HG03196 (cell line): ENCODE data around the gene APAF1.

ENCODE experiments used
- ATAC-seq: cut with Tn5 transposase; IDR thresholded peaks from one replicate; pipeline ENCODE4 v1.9.1; 2021; ENCODE audit not compliant: unreplicated experiment

APAF1 gene

DNA sequence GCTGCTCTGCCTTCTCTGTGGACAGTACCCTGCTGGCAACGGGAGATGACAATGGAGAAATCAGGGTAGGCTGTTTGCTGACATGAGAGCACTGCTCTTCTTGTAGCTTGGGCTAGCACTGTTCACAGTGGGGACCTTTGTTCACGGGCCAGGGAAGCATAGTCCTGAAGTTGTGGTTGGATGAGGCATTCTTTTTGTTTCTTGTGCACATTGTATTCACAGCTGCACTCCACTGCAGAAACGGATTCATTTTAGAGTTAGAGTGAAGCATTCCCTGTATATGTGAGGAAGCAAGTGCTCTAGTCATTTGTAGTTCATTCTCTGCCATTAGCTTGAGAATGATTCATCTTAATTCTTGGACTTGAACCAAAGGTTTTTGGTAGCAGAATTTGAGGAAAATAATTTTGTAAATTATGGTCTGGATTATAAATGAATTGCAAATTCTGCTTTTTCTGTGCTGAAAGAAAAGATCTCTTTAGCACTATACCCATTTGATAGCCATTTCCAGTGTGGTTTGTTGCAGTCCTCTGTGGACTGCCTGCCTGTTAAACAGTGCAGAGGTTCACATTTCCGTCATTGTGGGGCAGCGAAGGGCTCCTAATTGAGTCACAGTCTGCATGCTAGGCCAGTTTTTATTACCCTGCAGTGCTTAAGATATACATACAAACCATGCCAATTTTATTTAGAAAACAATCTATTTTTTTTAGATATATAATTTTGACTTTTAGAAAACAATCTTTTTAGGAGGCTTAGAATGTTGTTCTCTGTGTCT, 80.6 kb downstream of the APAF1 start:
- ATAC-seq: peak; percentile 88

DNA sequence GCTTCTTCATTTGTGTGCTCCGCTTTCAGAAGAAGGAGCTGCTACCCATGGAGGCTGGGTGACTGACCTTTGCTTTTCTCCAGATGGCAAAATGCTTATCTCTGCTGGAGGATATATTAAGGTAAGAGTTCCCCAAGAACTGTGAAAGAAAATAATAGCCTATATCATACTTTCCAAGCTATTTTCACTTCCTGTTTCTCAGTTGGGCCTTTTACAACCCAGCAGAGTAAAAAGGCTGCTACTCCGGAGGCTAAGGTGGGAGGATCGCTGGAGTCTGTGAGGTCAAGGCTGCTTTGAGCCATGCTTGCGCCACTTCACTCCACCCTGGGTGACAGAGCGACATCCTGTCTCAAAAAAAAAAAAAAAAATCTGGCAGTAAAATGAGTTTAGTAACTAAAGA, 82.1 kb downstream of the APAF1 start:
- ATAC-seq: no peak

DNA sequence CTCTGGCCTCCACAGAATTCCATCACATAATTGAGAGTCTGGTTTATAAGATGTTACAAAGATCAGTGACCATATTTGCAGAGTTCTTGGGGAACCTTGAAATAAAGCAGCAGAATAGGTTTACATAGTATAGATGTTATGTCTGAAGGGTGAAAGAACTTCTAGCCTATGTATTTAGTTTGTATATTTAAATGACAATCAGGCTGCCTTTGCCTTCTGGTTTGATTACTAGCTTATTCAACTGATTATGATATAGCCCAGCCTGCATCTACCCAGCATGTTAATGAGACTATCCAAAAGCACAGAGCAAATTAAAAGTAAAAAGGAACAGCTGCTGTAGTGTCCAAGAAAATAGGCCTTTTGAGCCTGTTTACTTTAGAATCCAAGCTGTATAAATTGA, 85.3 kb downstream of the APAF1 start:
- ATAC-seq: no peak

DNA sequence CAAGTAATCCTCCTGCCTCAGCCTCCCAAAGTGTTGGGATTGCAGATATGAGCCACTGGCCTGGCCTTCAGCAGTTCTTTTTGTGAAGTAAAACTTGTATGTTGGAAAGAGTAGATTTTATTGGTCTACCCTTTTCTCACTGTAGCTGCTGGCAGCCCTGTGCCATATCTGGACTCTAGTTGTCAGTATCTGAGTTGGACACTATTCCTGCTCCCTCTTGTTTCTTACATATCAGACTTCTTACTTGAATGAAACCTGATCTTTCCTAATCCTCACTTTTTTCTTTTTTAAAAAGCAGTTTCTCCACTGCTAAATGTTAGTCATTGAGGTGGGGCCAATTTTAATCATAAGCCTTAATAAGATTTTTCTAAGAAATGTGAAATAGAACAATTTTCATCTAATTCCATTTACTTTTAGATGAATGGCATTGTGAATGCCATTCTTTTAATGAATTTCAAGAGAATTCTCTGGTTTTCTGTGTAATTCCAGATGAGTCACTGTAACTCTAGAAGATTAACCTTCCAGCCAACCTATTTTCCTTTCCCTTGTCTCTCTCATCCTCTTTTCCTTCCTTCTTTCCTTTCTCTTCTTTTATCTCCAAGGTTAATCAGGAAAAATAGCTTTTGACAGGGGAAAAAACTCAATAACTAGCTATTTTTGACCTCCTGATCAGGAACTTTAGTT, 88.7 kb downstream of the APAF1 start:
- ATAC-seq: no peak

DNA sequence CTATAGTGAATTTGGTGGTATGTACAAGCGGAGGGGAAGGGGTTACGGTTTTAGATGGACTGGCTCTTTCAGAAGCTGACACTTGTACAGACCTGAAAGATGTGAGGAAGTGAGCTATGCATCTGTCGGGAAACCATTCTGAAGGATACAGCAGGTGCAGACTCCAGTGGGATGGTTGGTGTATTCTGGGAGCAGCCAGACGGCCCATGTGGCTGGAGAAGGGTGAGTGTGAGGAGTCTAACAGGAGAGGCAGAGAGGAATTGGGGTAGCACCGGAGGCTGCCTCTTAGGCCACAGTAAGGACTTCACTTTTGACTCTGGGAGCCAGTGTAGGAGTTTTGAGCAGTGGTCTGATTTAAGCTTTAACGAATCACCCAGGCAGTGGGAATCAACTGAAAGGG, 90.7 kb downstream of the APAF1 start:
- ATAC-seq: no peak

DNA sequence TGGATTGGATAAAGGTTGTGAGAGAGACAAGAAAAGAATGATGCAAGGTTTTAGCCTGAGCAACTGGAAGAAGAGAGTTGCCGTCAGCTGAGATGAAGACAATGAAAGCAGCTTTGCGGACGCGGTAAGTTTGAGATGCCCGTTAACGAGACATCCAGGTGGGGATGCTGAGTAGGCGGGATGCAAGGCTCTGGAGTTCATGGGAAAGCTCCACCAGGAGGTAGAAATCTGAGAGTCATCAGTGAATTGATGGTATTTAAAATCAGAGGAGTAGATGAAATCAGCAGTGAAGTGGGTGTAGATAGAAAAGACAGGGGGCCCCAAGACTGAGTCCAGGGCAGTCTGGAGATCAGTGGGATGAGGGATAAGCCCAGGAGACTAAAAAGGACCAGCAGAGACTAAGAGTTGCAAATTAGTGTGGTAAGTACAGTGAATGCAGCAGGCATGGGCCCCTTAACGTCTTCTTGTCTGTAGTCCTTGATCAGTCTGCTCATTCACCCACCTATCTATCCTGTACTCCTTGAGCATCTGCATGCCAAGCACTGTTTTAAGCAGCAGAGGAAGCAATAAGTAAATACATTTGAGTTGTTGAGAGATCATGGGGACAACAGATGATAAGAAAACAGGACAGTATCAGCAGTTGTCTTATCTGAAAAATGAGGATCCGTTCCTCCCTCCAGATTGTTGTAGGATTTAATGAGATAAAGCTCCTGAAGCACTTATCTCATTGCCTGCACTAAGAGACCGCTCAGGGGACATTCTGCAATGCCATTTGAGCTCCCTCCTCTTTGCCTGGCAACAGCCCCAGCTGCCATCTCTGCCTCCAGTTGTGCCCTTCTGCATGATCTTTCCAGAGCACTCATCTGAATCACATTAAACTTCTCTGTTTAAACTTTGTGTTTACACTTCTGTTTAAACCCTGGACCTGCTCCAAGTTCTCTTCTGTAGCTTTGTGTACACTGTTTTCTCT, 91.5 kb downstream of the APAF1 start:
- ATAC-seq: no peak

DNA sequence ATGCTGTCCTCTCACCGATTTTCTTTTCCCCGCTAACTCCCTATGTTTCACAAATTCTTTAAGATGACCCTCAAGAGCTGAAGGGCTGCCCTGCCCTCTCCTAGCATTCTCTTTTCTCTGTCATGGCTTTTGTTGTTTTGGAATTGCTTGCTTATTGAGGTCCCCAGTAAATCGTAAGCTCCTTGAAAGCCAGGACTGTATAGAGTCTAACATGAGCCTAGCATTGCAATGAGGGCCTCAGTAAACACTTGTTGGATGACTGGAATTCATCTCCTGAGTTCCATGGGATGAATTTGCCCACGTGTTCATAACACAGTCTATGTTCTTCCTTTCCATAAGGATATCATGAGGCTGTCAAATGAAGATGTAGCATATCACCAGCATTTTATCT, 92.2 kb downstream of the APAF1 start:
- no peak for ATAC-seq

DNA sequence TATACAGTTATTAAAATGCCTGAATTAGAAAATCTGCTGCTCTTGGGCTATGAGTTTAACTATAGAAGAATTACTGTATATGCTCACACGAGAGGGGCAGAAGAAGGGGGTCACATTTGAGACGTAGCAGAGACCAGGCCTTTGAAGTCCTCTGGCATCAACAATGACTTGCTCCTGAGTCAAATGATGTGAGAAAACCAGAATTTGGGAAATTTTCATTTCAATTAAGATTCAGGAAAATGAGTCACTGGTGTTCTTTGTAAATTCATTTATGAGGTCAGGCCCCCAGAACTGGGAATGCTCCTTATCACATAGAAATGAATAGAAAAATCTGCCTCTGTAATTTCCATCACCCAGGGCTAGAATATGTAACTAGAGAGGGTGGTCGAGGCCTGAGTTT, 92.9 kb downstream of the APAF1 start:
- ATAC-seq: no peak

DNA sequence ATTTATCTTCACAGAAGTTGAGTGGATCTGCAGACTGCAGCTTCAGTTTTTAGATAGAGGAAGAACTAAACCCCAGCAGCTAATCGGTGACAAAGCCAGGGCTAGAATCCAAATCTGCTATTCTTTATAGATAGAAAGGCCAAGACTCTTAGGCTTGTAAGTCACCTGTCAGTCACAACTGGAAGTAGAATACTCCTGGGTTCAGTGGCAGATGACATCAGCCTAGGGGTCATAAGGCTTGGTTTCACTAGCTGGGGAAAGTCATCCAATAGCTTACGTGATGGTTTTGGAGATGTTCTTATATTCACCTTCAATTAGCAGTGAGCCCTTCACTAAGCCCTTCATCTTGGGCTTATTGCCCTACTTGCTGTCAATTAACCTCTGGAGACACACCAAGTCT, 93.4 kb downstream of the APAF1 start:
- ATAC-seq: no peak

DNA sequence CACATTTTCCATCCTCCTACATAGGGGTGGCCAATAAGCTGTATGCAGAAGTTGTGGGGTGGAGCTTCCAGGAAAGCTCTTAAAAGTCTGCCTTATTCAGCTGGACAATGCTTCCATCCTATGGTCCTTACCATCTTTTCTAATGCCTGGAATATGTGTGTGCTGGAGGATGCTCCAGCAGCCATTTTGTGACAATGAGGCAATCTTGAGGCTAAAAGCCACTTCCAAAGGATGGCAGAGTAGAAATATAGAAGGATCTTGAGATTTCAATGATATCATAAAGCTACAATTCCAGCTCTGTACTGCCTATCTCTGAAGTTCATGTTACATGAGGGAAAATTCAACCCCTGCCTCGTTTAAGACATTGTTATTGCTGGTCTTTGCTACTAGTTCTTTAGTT, 95.7 kb downstream of the APAF1 start:
- no peak for ATAC-seq

DNA sequence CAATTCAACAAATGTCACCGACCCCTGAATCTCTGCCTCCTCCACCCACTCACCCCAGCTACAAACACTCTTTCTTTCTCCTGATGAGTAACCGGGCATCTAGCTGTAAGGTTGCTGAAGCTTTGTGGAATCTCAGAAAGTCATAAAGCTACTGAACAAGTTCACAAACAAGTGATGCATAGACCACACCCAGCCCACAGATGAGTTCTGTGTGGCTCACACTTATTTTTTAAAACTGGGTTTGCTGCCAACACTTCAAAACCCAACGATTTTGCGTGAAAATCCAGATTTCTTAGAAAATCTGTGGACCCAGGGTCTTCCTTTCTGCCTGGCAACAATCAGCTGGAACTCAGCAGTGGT, 96.1 kb downstream of the APAF1 start:
- no peak for ATAC-seq

DNA sequence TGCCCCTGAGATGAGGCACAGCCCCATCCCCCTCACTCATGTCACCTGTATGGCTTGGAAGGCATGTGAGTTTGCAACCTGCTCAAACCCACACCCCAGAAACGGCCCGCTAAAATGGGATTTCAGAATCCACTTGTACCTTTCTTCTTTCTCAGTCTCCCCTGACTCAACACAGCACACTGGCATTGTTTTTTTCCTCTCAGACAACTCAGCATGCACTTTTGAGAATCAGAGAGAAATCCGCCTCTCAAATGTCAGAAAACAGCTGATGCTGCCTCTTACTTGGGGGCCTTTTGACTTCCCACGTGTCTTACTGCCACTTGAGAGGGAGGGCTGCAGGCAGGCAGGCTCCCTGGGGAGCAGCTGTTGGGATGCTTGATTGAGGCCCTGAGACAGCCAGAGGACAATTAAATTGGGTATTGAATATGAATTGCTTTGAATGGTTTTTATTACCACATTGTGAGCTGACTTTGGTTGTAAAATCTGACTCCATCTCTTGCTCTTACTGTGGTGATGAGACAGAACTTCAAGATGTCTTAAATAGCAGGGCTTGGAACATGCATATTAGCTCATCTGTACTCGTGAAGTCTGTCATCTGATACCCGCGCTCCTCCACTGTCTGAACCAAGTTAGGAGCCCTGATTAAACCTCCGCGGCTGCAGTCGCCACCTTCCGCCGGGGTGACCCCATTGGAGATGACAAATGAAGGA, 96.6 kb downstream of the APAF1 start:
- no peak for ATAC-seq

DNA sequence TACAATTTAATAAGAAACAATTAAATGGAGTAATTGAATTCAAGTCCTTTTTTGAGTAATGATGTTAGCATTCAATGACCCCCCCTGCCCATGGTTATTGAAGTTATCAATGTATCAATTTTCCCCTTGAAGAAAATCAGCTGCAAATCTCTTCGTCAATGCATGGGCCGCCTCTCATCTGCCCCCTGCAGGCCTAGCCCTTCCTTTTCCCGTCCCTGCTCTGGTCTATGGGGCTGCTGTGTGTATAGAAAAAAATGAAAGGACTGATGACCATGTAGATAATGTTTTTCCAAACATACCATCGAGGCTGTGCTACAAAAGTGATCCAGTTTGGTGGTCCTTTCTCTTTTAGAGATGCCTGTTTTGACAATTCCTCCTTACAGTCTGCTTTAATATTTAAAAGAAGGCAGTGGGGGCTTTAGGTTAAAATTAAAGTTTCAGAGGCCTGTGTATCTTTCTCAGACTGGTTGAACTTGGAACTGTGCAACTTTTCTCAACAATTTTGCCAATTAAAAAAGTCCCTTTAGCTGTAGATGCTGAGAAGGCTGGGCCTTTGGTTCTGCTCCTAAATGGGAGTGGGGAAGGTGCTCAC, 98.4 kb downstream of the APAF1 start:
- ATAC-seq: no peak

DNA sequence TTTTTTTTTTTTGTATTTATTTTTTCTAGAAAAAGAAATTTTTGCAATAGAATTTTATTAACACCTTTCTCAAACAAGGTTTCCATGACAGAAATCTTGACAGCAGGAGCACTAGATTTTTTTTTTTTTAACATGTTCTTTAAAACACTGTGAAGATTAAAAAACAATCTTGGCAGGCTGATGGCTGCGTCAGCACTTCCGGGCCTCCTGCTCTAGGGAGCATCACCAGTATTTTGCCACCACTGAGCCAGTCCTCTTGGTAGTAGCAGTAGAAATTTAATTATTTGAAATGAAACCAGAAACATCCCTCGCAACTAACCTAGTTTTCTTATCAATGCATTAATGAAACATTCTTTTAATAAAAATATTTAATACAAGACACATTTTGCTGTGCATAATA, 99.6 kb downstream of the APAF1 start:
- ATAC-seq: no peak

DNA sequence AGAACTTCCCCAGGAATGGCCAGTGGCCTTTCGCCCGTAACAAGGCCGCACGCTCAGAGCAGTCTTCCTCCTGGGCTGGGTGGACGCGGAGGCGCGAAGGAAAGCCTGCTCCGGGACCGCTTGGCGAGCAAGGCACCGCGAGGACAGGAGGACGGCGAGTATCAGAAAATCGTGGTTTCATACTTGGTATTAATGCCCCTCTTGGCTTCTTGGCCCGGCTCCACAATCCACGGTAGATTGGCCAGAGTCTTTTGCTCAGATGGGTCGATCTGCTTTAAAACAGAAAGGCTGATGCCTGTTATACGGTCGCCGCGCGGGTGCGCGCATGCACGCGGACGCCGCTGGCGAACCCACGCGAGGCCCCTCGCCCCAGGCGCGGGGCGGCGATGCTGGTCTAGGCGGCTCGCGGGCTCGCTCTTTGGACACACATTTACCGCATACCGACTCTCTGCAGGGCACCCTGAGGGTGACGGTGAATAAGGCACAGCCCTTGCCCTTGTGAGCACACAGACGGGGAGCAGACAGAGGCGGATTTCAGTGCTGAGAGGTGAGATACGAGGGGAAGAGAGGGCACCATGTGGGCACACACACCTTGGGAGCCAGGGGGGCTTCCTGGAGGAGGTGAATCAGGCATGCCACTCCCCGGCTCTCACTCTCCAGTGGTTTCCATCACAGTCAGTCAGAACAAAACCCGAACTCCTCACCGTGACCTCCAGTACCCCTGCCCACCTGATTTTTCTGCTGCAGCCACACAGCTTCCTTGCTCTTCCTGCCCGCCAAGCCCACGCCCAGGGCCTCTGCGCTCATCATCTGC, 100.7 kb downstream of the APAF1 start:
- peak; percentile 57 for ATAC-seq

DNA sequence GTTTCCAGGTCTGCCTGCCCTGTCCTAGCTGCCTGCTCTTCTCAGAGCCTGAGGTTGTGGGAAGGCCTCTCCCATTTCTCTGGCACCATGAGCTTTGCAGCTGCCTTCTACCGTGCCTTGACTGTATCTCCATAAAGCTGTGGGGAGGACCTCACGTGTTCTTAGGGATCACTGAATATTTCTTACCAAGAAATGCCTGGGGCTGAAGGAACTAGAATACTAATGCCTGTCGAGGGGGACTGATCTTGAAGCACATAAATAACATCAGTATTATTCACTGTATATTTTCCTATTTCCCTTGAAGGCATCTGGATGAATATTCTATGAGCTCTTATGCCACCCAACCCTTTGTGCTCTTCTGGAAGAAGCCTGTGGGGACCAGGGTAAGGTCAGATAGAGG, 103.4 kb downstream of the APAF1 start:
- no peak for ATAC-seq

DNA sequence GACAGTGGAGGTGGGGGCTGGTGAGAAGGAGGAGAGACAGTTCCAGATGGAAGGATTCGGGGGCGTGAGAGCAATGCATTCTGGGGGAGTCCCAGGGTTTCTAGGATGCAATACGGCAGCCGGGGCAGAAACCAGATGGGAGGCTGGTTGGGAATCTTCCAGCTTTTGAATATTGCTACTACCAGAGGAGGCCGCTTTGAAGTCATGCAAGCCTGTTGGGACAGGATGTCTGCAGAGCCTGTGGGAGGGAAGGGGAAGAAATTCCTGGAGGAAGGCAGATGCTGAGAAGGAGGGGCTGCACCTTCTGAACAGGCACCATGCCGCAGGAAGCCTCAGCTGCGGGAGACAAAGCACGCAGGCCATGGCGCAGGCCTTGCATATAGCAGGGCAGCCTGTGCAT, 105.4 kb downstream of the APAF1 start:
- ATAC-seq: no peak

DNA sequence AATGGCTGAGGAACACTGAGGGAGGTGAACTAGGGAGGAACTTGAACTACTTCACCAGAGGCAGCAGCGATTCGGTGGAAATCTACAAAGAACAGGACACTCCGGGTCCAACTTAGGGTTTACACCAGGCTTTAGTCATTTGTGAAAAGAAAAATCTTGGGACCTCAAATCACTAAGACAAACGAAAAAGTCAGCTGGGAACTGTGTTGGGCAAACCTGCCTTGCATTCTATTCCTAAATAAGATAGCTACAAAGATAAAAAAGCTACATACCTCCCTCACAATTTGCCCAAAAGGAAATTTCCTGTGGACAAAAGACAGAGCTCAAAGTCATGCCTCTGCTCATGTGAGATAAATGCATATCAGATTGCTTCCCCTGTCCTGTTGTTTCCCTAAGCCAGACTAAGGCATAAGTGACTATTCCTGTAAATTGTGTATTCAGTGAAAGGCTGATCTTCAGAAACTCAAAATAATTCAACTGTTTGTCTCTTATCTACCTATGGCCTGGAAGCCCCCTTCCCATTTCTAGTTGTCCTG, 106.6 kb downstream of the APAF1 start:
- no peak for ATAC-seq

DNA sequence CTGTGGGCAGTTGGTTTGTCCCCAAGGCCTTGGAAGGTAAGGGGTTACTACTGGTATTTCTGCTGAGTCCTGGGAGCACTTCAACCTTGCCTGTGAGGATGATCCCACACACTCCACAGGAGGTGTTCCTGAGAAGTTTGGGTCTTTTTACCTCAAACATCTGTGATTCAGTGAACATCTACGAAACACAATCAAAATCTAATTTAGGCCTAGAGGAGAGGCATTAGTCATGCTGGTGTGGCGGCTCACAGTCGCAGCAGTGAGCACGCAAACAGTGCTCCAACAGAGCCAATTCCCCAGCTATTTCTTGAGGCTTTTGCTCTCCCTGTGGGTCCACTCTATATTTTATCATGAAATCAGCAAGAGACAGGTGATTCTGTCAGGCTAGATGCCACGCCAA, 107.6 kb downstream of the APAF1 start:
- no peak for ATAC-seq

DNA sequence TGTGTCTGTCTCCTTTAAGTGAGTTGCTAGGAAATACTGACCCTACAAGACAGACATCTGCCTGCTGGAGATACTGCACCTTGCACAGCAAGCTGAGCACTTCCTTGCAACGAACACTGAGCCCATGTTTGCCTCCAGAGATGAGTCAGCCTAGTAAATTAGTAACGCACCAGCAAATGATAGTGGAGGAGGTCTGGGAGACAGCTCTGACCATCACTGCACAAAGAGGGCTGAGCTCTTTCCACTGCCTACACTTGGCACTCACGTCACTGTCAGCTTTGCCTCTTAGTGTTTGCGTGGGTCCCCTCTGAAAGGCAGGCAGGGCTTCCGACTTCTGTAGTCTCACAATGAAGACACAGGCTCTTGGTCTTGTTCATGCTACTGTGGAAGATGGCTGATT, 109.0 kb downstream of the APAF1 start:
- ATAC-seq: peak; percentile 99
